ENCODE measurements around the gene KRT4.

GRCh38 chr12:52796839-52797528 lies 16.9 kb downstream of the KRT4 start:
- no peak for TF ChIP-seq POLR2A (IDR thresholded peaks at IDR 0.05)
- no peak for TF ChIP-seq CTCF (IDR thresholded peaks at IDR 0.05)

Measured in testis (tissue), 2 donors.